Measurements from ENCODE around the gene ZNF519. TPM values are rescaled to one million over a fixed set of nuclear protein-coding genes. Genes with fewer than 3 reads are reported as not detected.
A peak's percentile ranks its signal among the peaks of the same experiment; 100 is the strongest.

Gene ZNF519
- total RNA-seq, 1 experiment from 2014 or later: 27.0 TPM

GRCh38 chr18:14086458-14087231, 45.6 kb downstream of the ZNF519 start:
- no peak overlapping the region for H3K27ac Mint-ChIP-seq (ENCODE audit: unreplicated experiment)
- H3K36me3 Mint-ChIP-seq (ENCODE audit: insufficient read depth, unreplicated experiment): no peaks in the 10 kb centered on the region
- intact Hi-C loops (cut with micrococcal nuclease; ENCODE audit: unreplicated experiment): no loop called here
- DNase-seq: no peak
- CTCF ChIA-PET: interaction anchor here (1.3 to 1.5 kb wide), 2 partner anchors 262 to 274 kb away, joined by 3 read pairs; partner anchors contain the start of gene MC5R
- no peaks in the 10 kb centered on the region for H3K27me3 Mint-ChIP-seq (ENCODE audit: unreplicated experiment)
- no peak overlapping the region for H3K4me3 Mint-ChIP-seq (ENCODE audit: low read depth, unreplicated experiment)
- H3K9me3 Mint-ChIP-seq (ENCODE audit: low read depth, unreplicated experiment): no peaks in the 10 kb centered on the region
- no TSS peak for BruUV-seq (replicated peaks)
- TF ChIP-seq, protein P1, sequence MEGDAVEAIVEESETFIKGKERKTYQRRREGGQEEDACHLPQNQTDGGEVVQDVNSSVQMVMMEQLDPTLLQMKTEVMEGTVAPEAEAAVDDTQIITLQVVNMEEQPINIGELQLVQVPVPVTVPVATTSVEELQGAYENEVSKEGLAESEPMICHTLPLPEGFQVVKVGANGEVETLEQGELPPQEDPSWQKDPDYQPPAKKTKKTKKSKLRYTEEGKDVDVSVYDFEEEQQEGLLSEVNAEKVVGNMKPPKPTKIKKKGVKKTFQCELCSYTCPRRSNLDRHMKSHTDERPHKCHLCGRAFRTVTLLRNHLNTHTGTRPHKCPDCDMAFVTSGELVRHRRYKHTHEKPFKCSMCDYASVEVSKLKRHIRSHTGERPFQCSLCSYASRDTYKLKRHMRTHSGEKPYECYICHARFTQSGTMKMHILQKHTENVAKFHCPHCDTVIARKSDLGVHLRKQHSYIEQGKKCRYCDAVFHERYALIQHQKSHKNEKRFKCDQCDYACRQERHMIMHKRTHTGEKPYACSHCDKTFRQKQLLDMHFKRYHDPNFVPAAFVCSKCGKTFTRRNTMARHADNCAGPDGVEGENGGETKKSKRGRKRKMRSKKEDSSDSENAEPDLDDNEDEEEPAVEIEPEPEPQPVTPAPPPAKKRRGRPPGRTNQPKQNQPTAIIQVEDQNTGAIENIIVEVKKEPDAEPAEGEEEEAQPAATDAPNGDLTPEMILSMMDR (IDR thresholded peaks at IDR 0.05; ENCODE audit: unreplicated experiment): peak; percentile 60
- H3K4me1 Mint-ChIP-seq (ENCODE audit: low read depth, unreplicated experiment): no peaks in the 10 kb centered on the region

- Mint-ChIP-seq H3K9me3 (ENCODE audit: low read depth, unreplicated experiment) (no peaks in the 10 kb centered on the region), H3K4me3 (ENCODE audit: low read depth, unreplicated experiment) (no peak overlapping the region), H3K27ac (ENCODE audit: unreplicated experiment) (no peak overlapping the region), H3K36me3 (ENCODE audit: insufficient read depth, unreplicated experiment) (no peaks in the 10 kb centered on the region), H3K27me3 (ENCODE audit: unreplicated experiment) (no peaks in the 10 kb centered on the region), H3K4me1 (ENCODE audit: low read depth, unreplicated experiment) (no peaks in the 10 kb centered on the region)
- TF ChIP-seq, protein P1 (IDR thresholded peaks at IDR 0.05; ENCODE audit: unreplicated experiment): no peak
- no peak for DNase-seq
- CTCF ChIA-PET: interaction anchor here (1.3 to 1.5 kb wide), 2 partner anchors 262 to 273 kb away, joined by 3 read pairs; partner anchors contain the start of gene MC5R
- intact Hi-C loops (cut with micrococcal nuclease; ENCODE audit: unreplicated experiment): loop anchor here (2.0 kb wide), 1 partner anchor 261 kb away; the partner anchor contains the start of gene MC5R
- no TSS peak for BruUV-seq (replicated peaks)
These were observed 46.3 kb downstream of the ZNF519 start for GRCh38 chr18:14085770-14086457.

DNA sequence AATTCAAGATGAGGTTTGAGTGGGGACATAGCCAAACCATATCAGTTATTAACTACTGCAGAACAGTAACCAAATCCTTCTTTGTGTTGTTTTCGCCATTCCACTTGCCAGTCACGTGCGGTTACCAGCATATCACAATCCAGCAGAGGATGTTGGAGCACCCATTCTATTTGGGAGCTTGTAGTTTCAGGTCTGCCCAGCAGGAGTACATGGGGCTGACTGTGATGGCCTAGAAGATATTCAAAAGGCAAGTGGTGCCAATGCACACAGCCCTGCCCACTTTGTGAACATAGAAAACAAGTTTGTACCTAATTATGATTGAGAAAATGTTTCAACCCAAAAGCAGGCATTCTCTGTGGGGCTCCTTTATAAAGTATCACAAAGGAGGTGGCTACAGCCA, 57.0 kb downstream of the ZNF519 start:
- DNase-seq: no peak
- no peak overlapping the region for H3K27ac Mint-ChIP-seq (ENCODE audit: unreplicated experiment)
- CTCF ChIA-PET: no interaction called here
- H3K9me3 Mint-ChIP-seq (ENCODE audit: low read depth, unreplicated experiment): no peaks in the 10 kb centered on the region
- no TSS peak for BruUV-seq (replicated peaks)
- no peak overlapping the region for H3K4me3 Mint-ChIP-seq (ENCODE audit: low read depth, unreplicated experiment)
- TF ChIP-seq, protein P1 (IDR thresholded peaks at IDR 0.05; ENCODE audit: unreplicated experiment): no peak
- intact Hi-C loops (cut with micrococcal nuclease; ENCODE audit: unreplicated experiment): no loop called here
- H3K36me3 Mint-ChIP-seq (ENCODE audit: insufficient read depth, unreplicated experiment): no peaks in the 10 kb centered on the region
- no peaks in the 10 kb centered on the region for H3K4me1 Mint-ChIP-seq (ENCODE audit: low read depth, unreplicated experiment)
- H3K27me3 Mint-ChIP-seq (ENCODE audit: unreplicated experiment): no peaks in the 10 kb centered on the region

DNA sequence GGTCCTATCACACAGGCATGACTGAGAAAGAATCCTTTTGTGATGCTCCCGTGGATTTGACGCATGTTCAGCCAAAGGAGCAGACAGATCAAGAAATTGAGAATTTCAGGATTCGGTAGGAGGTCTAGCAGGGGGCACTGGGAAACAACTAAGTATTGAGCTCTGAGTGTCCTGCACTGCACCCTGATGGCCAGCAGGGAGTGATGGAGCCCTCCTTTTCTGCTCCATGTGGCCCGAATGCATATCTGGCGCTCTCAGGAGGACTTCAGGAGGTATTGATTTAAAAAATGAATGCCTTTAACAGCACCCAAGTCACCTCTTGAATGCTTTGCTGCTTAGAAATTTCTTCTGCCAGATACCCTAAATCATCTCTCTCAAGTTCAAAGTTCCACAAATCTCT, 58.0 kb downstream of the ZNF519 start:
- intact Hi-C loops (cut with micrococcal nuclease; ENCODE audit: unreplicated experiment): no loop called here
- Mint-ChIP-seq H3K4me1 (ENCODE audit: low read depth, unreplicated experiment) (no peaks in the 10 kb centered on the region), H3K27ac (ENCODE audit: unreplicated experiment) (no peak overlapping the region), H3K4me3 (ENCODE audit: low read depth, unreplicated experiment) (no peak overlapping the region), H3K36me3 (ENCODE audit: insufficient read depth, unreplicated experiment) (no peaks in the 10 kb centered on the region), H3K27me3 (ENCODE audit: unreplicated experiment) (no peaks in the 10 kb centered on the region), H3K9me3 (ENCODE audit: low read depth, unreplicated experiment) (no peaks in the 10 kb centered on the region)
- BruUV-seq (replicated peaks): no TSS peak
- no peak for DNase-seq
- TF ChIP-seq, protein P1 (IDR thresholded peaks at IDR 0.05; ENCODE audit: unreplicated experiment): peak; percentile 11
- CTCF ChIA-PET: no interaction called here

All from Calu3 (cell line).